GM12878 (cell line): Measurements from ENCODE around the gene CILP. TPM values are rescaled to one million over a fixed set of nuclear protein-coding genes. Genes with fewer than 3 reads are reported as not detected.

Source experiments
- ATAC-seq: fragments of 200-7000 bp; cut with Tn5 transposase; 3 replicates; pipeline ENCODE4 v1.9.1; 2020; ENCODE audit warnings: mild to moderate bottlenecking, moderate library complexity
- BruUV-seq: library from RNA; stranded (reverse); fragments of 400-500 nt; replicated peaks from 2 replicates; lab custom pipeline; 2021; lab: Mats Ljungman, UMichigan
- CTCF ChIA-PET: fragments of 300-600 bp; sonication (Branson Sonifier 250); formaldehyde crosslinking; extraction: SDS; loops from one replicate; lab custom pipeline; 2021; ENCODE audit warnings: inconsistent platforms; lab: Yijun Ruan, JAX
- POLR2A ChIA-PET: fragments of 350-600 bp; formaldehyde crosslinking; extraction: SDS; loops from one replicate; lab custom pipeline; 2021; ENCODE audit warnings: inconsistent platforms; lab: Charles Lee
- RAD21 ChIA-PET: fragments of 300-600 bp; sonication (Branson Sonifier 250); formaldehyde crosslinking; loops from one replicate; lab custom pipeline; 2023; ENCODE audit warnings: antibody characterized with exemption; ENCODE audit not compliant: unreplicated experiment; lab: Charles Lee
- SMC1A ChIA-PET: fragments of 300-600 bp; sonication (Branson Sonifier 250); formaldehyde crosslinking; loops from one replicate; lab custom pipeline; 2023; ENCODE audit not compliant: unreplicated experiment, uncharacterized antibody; lab: Charles Lee
- DNase-seq: peaks from one replicate; pipeline ENCODE4 v3.0.0-alpha.2; 2011; ENCODE audit warnings: low read depth, low spot score
- FAIRE-seq: peaks from 3 replicates; lab custom pipeline; 2011; peaks lifted over from hg19 to GRCh38; lab: Jason Lieb, UNC
- H2AFZ ChIP-seq: 2 replicates; pipeline ENCODE4 v1.6.0; 2011; ENCODE audit warnings: low read depth, low read length, control low read depth; ENCODE audit not compliant: control insufficient read depth
- H3K27ac ChIP-seq: 2 replicates; pipeline ENCODE4 v1.5.1; 2011; ENCODE audit warnings: control low read depth; ENCODE audit not compliant: control insufficient read depth, insufficient read depth
- H3K27me3 ChIP-seq, 2 experiments: replicated peaks in 1 of 2; 2 replicates each; pipeline versions ENCODE4 v1.6.0 to v1.6.1; 2011; ENCODE audit warnings: low read length in 1 of 2; ENCODE audit not compliant: control insufficient read depth in 2 of 2, insufficient read depth in 2 of 2
- H3K36me3 ChIP-seq, 2 experiments: 2 replicates each; pipeline ENCODE4 v1.5.1; 2011; ENCODE audit warnings: low read length in 1 of 2; ENCODE audit not compliant: control insufficient read depth in 2 of 2, insufficient read depth in 2 of 2
- H3K4me1 ChIP-seq: 2 replicates; pipeline ENCODE4 v1.6.1; 2011; ENCODE audit warnings: mild to moderate bottlenecking, low read length, moderate library complexity, mixed read lengths; ENCODE audit not compliant: control insufficient read depth, insufficient read depth
- H3K4me2 ChIP-seq: 2 replicates; pipeline ENCODE4 v1.6.0; 2011; ENCODE audit warnings: control low read depth; ENCODE audit not compliant: control insufficient read depth, insufficient read depth
- H3K4me3 ChIP-seq: fragments of 200-600 bp; sonication (generic); 2 replicates; pipeline ENCODE4 v1.5.1; 2016
- H3K79me2 ChIP-seq: 2 replicates; pipeline ENCODE4 v1.6.0; 2011; ENCODE audit warnings: low read length; ENCODE audit not compliant: control insufficient read depth, insufficient read depth
- H3K9ac ChIP-seq: 2 replicates; pipeline ENCODE4 v1.8.0; 2011; ENCODE audit warnings: low read length, control low read depth, mixed read lengths; ENCODE audit not compliant: control insufficient read depth, insufficient read depth
- H3K9me3 ChIP-seq: replicated peaks from 3 replicates; pipeline ENCODE4 v1.5.1; 2011; ENCODE audit warnings: mild to moderate bottlenecking, low read length; ENCODE audit not compliant: control insufficient read depth, insufficient read depth
- H4K20me1 ChIP-seq: 2 replicates; pipeline ENCODE4 v1.6.0; 2011; ENCODE audit not compliant: control insufficient read depth, insufficient read depth
- CREB1 ChIP-seq: IDR thresholded peaks from 2 replicates; pipeline ENCODE4 v1.6.1; 2012; ENCODE audit warnings: low read depth, mild to moderate bottlenecking, inconsistent platforms
- POLR2AphosphoS5 ChIP-seq: IDR thresholded peaks from 2 replicates; pipeline ENCODE4 v1.6.1; 2011; ENCODE audit warnings: mild to moderate bottlenecking, low read length, inconsistent platforms
- SPI1 ChIP-seq: IDR thresholded peaks from 2 replicates; pipeline ENCODE4 v1.6.1; 2011; ENCODE audit warnings: low read depth, mild to moderate bottlenecking, low read length, moderate library complexity, borderline replicate concordance; ENCODE audit not compliant: insufficient read depth
- USF1 ChIP-seq: IDR thresholded peaks from 2 replicates; pipeline ENCODE4 v1.6.1; 2011; ENCODE audit warnings: borderline replicate concordance, low read depth, mild to moderate bottlenecking, moderate library complexity, mixed read lengths, low read length; ENCODE audit not compliant: insufficient read depth; ENCODE audit errors: extremely low read length
- ZBTB4 ChIP-seq: fragments of 450-650 bp; formaldehyde crosslinking; IDR thresholded peaks from 2 replicates; pipeline ENCODE4 v1.4.0; 2022; ENCODE audit warnings: mild to moderate bottlenecking, moderate library complexity
- WGBS: methylation state at CpG from one replicate; pipeline ENCODE4 v1.1.6; 2016; ENCODE audit warnings: low lambda C conversion rate; ENCODE audit not compliant: insufficient replicate concordance, insufficient coverage; ENCODE audit errors: missing lambda C conversion rate; 5-methylcytosine and 5-hydroxymethylcytosine counted together
- in situ Hi-C: fragments of 300-500 bp; cut with MboI; formaldehyde crosslinking; loops from 9 replicates; pipeline ENCODE4 v1.14.3; 2018; ENCODE audit warnings: mixed read lengths
- intact Hi-C: fragments of 100-400 bp; cut with micrococcal nuclease; formaldehyde crosslinking; loops from one replicate; pipeline ENCODE4 v1.14.2; 2022; ENCODE audit not compliant: unreplicated experiment
- polyA plus RNA-seq, 11 experiments: library from polyadenylated mRNA; depleted of rRNA in 4 of 11; unstranded in 6 of 11; stranded (reverse) in 5 of 11; fragments of >200 nt; fragmentation: Nextera tagmentation in 4 of 11; fragmentation: Illumina TruSeq in 1 of 11; extraction: Ambion mirVana in 4 of 11; extraction: Trizol in 1 of 11; gene quantifications; 1 replicate in 1 of 11; 2 replicates in 10 of 11; pipeline versions ENCODE4 v1.2.1 to v1.2.3, GENCODE V29; 2011 to 2016; ENCODE audit warnings: inconsistent platforms in 2 of 11, missing spikeins in 2 of 11, low read depth in 1 of 11
- total RNA-seq, 4 experiments: library from RNA; depleted of rRNA in 3 of 4; stranded (reverse); fragments of >200 nt in 3 of 4; fragmentation: Illumina TruSeq in 1 of 4; extraction: Trizol in 1 of 4; gene quantifications; 2 replicates each; pipeline versions ENCODE4 v1.2.1 to v1.2.3, GENCODE V29; 2013 to 2021

Gene CILP
- total and polyA plus RNA-seq, 10 of the 15 experiments (the other 5 are each of a cell fraction or from before 2014, with no cell fraction given), result 0.03 to 0.06 (median 0.04) TPM; not detected in 4

GRCh38 chr15:65226221-65226620 lies 14.9 kb upstream of the CILP start (continued):
- no peak for TF ChIP-seq USF1

GRCh38 chr15:65223996-65224395 lies 12.7 kb upstream of the CILP start:
- H3K4me1 ChIP-seq, result no peaks in the 10 kb centered on the region
- no peaks in the 10 kb centered on the region for H3K79me2 ChIP-seq
- SMC1A ChIA-PET, result no interaction called here
- no peak overlapping the region for H3K4me3 ChIP-seq
- H3K4me2 ChIP-seq, result no peak overlapping the region
- no peak overlapping the region for H2AFZ ChIP-seq
- H3K27me3 ChIP-seq, result no peaks in the 10 kb centered on the region
- no peak overlapping the region for H3K9ac ChIP-seq
- no peak for ATAC-seq
- H3K9me3 ChIP-seq, result no peaks in the 10 kb centered on the region
- H3K27ac ChIP-seq, result no peak overlapping the region
- POLR2A ChIA-PET, result interaction anchor here (0.5 kb wide), 1 partner anchor 52 kb away, joined by 4 read pairs; no protein-coding TSS in a partner anchor
- no peak for FAIRE-seq
- CTCF ChIA-PET, result interaction anchor here (1.0 kb wide), 1 partner anchor 12 kb away, joined by 4 read pairs; the partner anchor contains the start of gene CILP
- in situ Hi-C loops (no loop called here), intact Hi-C loops (no loop called here)
- BruUV-seq, result no TSS peak
- no peaks in the 10 kb centered on the region for H4K20me1 ChIP-seq
- no peaks in the 10 kb centered on the region for H3K36me3 ChIP-seq
- DNase-seq, result no peak
- TF ChIP-seq SPI1 (no peak), ZBTB4 (CRISPR knock-in tag) (no peak), POLR2AphosphoS5 (no peak), CREB1 (no peak)
- RAD21 ChIA-PET, result interaction anchor here (0.6 kb wide), 1 partner anchor 51 kb away, joined by 3 read pairs; no protein-coding TSS in a partner anchor
- WGBS, result 28% methylated on average over 6 of the region's 6 CpGs
